ENCODE measurements around the gene C17orf113. TPM values are rescaled to one million over a fixed set of nuclear protein-coding genes. Genes with fewer than 3 reads are reported as not detected.
A peak's percentile ranks its signal among the peaks of the same experiment; 100 is the strongest.

Gene C17orf113
- total and polyA plus RNA-seq, 2 of the 13 experiments (the other 11 are each of a cell fraction or from before 2014, with no cell fraction given) = 0.87 to 1.1 TPM

DNA sequence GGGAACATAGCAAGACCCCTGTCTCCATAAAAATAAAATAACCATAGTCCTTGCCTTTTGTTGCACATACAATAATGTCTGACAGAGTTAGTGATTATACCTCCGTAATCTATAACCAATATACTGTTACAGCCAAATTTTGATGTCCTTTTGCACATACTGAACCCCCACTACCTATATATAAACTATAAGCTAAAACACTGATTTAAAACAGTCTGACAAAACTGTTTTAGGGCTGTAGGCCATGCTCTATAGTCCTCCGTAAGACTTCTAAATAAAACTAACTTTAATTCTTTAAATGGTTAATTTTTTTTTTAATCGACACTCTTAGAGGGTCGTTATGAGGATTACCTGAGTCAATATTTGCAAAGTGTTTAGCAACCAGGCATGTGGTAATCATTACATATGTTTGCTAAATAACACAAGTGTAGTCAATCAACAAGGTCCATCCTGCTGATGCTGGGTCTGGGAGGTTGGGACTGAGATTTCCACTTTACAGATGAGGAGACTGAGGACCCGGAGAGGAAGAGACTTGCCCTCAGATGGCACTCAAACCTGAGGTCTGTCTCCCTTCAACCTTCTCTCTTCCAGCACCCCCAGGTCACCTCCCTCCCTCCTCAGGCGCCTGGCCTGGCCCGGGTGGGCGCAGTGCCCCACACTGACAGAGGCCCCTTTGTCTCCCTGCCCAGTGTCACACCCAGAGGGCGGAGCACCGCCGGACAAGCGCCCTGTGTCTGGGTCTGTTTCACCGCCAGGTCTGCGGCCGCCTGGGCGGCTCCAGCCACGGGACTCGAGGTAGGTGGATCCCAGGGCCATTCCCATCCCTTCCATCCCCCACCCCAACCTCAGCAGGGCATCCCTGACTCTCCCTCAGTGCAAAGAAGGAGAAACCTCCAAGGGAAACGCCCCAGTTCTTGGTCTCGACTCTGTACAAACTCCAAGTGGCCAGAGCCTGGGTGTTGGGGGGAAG lies 37.6 kb upstream of the C17orf113 start (continued):
- TF ChIP-seq, protein P1, sequence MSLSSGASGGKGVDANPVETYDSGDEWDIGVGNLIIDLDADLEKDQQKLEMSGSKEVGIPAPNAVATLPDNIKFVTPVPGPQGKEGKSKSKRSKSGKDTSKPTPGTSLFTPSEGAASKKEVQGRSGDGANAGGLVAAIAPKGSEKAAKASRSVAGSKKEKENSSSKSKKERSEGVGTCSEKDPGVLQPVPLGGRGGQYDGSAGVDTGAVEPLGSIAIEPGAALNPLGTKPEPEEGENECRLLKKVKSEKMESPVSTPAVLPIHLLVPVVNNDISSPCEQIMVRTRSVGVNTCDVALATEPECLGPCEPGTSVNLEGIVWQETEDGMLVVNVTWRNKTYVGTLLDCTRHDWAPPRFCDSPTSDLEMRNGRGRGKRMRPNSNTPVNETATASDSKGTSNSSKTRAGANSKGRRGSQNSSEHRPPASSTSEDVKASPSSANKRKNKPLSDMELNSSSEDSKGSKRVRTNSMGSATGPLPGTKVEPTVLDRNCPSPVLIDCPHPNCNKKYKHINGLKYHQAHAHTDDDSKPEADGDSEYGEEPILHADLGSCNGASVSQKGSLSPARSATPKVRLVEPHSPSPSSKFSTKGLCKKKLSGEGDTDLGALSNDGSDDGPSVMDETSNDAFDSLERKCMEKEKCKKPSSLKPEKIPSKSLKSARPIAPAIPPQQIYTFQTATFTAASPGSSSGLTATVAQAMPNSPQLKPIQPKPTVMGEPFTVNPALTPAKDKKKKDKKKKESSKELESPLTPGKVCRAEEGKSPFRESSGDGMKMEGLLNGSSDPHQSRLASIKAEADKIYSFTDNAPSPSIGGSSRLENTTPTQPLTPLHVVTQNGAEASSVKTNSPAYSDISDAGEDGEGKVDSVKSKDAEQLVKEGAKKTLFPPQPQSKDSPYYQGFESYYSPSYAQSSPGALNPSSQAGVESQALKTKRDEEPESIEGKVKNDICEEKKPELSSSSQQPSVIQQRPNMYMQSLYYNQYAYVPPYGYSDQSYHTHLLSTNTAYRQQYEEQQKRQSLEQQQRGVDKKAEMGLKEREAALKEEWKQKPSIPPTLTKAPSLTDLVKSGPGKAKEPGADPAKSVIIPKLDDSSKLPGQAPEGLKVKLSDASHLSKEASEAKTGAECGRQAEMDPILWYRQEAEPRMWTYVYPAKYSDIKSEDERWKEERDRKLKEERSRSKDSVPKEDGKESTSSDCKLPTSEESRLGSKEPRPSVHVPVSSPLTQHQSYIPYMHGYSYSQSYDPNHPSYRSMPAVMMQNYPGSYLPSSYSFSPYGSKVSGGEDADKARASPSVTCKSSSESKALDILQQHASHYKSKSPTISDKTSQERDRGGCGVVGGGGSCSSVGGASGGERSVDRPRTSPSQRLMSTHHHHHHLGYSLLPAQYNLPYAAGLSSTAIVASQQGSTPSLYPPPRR (CRISPR knock-in tag; IDR thresholded peaks at IDR 0.05; ENCODE audit: borderline replicate concordance) = 0 out of 2 replicates have a peak, but pooled peaks have one; percentile 25
- TF ChIP-seq SAP130 (CRISPR knock-in tag; IDR thresholded peaks at IDR 0.05; ENCODE audit: low read depth) = peak; percentile 52
- no peak for TF ChIP-seq REPIN1 (CRISPR knock-in tag; IDR thresholded peaks at IDR 0.05; ENCODE audit: borderline replicate concordance, low read depth)
- TF ChIP-seq SMAD1 (CRISPR knock-in tag; IDR thresholded peaks at IDR 0.05; ENCODE audit: borderline replicate concordance, low read depth) = no peak
- TF ChIP-seq ZNF546 (CRISPR knock-in tag; conservative IDR thresholded peaks at IDR 0.05) = no peak
- TF ChIP-seq ZNF337 (CRISPR knock-in tag; IDR thresholded peaks at IDR 0.05; ENCODE audit: borderline replicate concordance, low read depth) = 0 out of 2 replicates have a peak, but pooled peaks have one; percentile 76
- TF ChIP-seq ZFP90 (CRISPR knock-in tag; IDR thresholded peaks at IDR 0.05; ENCODE audit: borderline replicate concordance) = no peak
- no peak for TF ChIP-seq ZNF260 (CRISPR knock-in tag; IDR thresholded peaks at IDR 0.05; ENCODE audit: borderline replicate concordance, low read depth)
- no peak for TF ChIP-seq PPARG (CRISPR knock-in tag; conservative IDR thresholded peaks at IDR 0.05)
- no peak for TF ChIP-seq ZNF878 (CRISPR knock-in tag; IDR thresholded peaks at IDR 0.05)
- TF ChIP-seq, protein P2, sequence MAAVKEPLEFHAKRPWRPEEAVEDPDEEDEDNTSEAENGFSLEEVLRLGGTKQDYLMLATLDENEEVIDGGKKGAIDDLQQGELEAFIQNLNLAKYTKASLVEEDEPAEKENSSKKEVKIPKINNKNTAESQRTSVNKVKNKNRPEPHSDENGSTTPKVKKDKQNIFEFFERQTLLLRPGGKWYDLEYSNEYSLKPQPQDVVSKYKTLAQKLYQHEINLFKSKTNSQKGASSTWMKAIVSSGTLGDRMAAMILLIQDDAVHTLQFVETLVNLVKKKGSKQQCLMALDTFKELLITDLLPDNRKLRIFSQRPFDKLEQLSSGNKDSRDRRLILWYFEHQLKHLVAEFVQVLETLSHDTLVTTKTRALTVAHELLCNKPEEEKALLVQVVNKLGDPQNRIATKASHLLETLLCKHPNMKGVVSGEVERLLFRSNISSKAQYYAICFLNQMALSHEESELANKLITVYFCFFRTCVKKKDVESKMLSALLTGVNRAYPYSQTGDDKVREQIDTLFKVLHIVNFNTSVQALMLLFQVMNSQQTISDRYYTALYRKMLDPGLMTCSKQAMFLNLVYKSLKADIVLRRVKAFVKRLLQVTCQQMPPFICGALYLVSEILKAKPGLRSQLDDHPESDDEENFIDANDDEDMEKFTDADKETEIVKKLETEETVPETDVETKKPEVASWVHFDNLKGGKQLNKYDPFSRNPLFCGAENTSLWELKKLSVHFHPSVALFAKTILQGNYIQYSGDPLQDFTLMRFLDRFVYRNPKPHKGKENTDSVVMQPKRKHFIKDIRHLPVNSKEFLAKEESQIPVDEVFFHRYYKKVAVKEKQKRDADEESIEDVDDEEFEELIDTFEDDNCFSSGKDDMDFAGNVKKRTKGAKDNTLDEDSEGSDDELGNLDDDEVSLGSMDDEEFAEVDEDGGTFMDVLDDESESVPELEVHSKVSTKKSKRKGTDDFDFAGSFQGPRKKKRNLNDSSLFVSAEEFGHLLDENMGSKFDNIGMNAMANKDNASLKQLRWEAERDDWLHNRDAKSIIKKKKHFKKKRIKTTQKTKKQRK (IDR thresholded peaks at IDR 0.05; ENCODE audit: low read length) = no peak
- TF ChIP-seq NFE2L1 (CRISPR knock-in tag; IDR thresholded peaks at IDR 0.05; ENCODE audit: borderline replicate concordance) = no peak
- no peak for TF ChIP-seq ZNF451 (CRISPR knock-in tag; IDR thresholded peaks at IDR 0.05)
- TF ChIP-seq THAP11 (CRISPR knock-in tag; IDR thresholded peaks at IDR 0.05) = no peak
- no peak for TF ChIP-seq ZNF234 (CRISPR knock-in tag; conservative IDR thresholded peaks at IDR 0.05)
- TF ChIP-seq ZNF432 (CRISPR knock-in tag; IDR thresholded peaks at IDR 0.05; ENCODE audit: borderline replicate concordance) = no peak
- TF ChIP-seq HOXA3 (CRISPR knock-in tag; IDR thresholded peaks at IDR 0.05) = peak; percentile 59; the same call in 1 of the 2 replicates
- TF ChIP-seq ZFP82 (CRISPR knock-in tag; IDR thresholded peaks at IDR 0.05; ENCODE audit: borderline replicate concordance) = no peak
- 0 out of 2 replicates have a peak, but pooled peaks have one; percentile 26 for TF ChIP-seq ATF7 (IDR thresholded peaks at IDR 0.05)
- TF ChIP-seq ATF7 (CRISPR knock-in tag; IDR thresholded peaks at IDR 0.05) = no peak
- no peak for TF ChIP-seq SMARCC2 (IDR thresholded peaks at IDR 0.05)
- no peak for TF ChIP-seq HES4 (CRISPR knock-in tag; IDR thresholded peaks at IDR 0.05; ENCODE audit: borderline replicate concordance)

Measured in HepG2 (cell line).